Activated CD4-positive, CD25-positive, alpha-beta regulatory T cell (primary cell): Measurements from ENCODE around the gene L3MBTL4.
"Not testable (repeated sequence)": the region's sequence is repeated elsewhere in the genome, so short reads cannot be mapped to it uniquely, and the experiment has no call there.

Experiments
- DNase-seq, 4 experiments: peaks; one replicate each; lab custom pipeline; 2025; lab: John Stamatoyannopoulos, UW

The L3MBTL4 gene

DNA sequence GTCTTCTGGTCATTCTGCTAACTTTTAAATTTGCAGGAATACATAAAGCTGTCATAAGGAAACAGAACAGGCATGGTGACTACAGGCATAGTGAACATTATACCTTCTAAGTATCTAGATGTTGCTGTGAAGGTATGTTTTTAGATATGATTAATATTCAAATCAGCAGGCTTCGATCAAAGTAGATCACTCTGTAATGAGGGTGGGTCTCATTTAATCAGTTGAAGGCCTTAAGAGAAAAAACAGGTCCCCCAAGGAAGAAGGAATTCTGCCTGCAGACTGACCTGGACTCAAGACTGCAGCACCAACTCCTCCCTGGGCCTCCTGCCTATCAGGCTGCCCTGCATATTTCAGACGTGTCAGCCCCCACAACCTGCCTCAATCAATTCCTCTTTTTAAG lies 104.0 kb downstream of the L3MBTL4 start:
- no peak for DNase-seq

- no peak for DNase-seq
Observed at GRCh38 chr18:6297875-6298274, 116.8 kb downstream of the L3MBTL4 start.

GRCh38 chr18:6294148-6294784 lies 120.4 kb downstream of the L3MBTL4 start:
- no peak for DNase-seq

GRCh38 chr18:6289843-6290242 lies 124.9 kb downstream of the L3MBTL4 start:
- no peak for DNase-seq

GRCh38 chr18:6286585-6286984 lies 128.1 kb downstream of the L3MBTL4 start:
- no peak for DNase-seq

GRCh38 chr18:6284761-6285160 lies 129.9 kb downstream of the L3MBTL4 start:
- no peak for DNase-seq

GRCh38 chr18:6284300-6284699 lies 130.4 kb downstream of the L3MBTL4 start:
- DNase-seq = no peak

DNA sequence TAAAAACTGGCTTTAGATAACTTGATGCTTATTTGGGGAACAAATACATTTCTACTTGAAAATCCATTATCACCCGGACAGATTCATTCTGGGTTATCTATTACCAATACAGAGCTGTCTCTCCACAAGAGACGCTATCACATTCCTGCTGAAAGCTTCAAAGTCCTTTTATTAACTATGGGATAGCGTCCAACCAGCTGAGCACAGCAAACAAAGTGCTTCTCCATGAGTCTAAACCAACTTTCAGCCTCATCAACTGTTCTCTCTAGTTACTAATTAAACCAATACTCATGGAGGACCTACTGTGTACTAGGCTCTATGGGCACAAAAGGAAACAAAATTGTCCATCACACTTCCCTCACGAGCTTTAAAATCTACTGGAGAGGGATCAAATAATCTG lies 132.8 kb downstream of the L3MBTL4 start:
- no peak for DNase-seq

DNA sequence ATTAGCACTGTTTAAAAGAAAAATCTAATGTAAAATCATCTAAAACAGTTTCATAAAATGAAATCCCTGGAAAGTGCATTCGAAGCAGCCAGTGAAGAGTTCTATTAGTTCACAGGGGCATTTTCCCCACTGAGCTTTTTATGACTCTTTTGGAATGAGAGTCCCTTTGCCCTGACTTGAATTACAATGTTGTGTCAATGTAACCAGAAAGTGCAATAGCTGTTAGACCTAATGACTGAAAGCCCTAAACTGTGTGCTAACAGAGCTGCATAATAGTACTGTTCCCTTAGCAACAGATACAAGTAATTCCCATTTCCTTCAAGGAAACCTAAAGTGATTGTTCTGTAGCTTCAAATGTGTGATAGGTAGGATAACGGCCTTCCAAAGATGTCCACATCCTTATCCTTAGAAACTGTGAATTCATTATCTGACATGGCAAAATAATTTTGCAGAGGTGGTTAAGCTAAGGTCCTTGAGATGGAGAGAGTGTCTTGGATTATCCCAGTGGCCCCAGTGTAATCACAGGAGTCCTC lies 134.4 kb downstream of the L3MBTL4 start:
- DNase-seq = no peak

- DNase-seq = no peak
Observed at GRCh38 chr18:6279308-6279707, 135.4 kb downstream of the L3MBTL4 start.

DNA sequence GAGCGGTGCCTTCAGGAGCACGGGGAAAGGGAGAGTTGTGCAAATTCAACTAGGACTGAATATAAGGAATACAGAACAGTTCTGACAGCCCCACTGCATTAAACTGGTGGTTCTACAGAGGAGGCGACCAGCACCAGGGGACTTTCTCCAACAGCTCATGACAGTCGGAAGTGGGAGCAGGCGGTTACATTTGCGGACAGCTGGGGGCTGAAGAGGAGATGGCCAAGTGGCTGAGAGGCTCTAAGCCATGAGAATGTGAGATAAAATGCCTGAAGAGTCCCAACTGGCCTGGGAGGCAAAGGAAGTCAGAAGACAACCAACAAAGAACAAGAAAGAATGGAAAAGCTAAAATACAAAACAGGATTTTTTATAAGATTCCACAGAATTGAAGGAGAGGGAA lies 141.3 kb downstream of the L3MBTL4 start:
- DNase-seq = no peak

DNA sequence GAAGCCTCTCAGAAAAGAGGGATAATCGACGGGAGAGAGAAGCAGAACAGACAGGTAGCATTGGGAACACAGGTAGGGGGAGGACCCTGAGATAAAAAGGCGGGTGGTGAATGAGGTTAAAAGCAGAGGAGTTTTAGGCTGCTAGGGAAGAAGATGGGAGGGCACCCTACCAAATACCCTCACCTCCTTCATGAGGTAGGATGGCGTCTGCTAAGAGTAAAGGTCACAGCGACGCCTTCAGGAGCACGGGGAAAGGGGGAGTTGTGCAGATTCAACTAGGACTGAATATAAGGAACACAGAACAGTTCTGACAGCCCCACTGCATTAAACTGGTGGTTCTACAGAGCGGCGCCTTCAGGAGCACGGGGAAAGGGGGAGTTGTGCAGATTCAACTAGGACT lies 142.6 kb downstream of the L3MBTL4 start:
- not testable (repeated sequence) for DNase-seq

DNA sequence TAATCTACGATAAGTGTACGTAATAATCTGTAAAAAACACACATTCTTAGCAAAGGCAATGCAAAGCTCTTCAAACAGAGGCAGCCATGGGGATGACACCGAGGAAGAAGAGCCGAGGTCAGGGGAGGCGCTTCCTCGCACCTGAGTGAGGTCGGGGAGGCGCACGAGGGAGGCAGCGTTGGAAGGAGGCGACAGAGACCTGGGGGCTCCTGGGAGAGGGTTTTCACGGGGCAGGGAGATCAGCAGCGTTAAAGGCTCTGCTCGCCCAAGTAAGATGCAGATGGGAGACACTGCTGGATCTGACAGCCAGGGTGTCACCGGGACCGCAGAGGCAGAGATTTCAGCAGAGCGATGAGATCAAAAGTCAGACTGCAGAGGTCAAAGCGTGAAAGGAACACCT lies 143.1 kb downstream of the L3MBTL4 start:
- DNase-seq = no peak

DNA sequence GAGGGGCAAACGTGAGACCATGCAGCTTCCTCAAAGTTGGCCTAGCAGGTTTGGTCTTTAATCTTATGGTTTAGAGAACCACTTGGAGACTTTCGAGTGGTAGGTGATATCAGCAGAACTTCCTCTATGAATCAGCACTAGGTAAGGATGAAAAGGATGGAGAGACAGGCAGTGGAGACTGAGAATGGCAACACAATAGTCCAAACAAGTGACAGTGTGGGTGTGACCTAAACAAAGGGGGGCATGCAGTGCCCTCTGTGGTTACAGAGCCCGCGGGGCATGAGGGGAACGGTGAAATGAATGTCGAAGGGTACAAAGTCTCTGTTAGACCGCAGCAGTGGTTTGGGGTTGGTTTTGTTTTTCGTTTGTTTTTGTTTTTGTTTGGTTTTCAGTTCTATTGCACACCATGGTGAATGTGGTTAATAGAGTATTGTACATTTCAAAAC lies 143.9 kb downstream of the L3MBTL4 start:
- no peak for DNase-seq

- DNase-seq = no peak
Observed at GRCh38 chr18:6269660-6270332, 144.9 kb downstream of the L3MBTL4 start.

DNA sequence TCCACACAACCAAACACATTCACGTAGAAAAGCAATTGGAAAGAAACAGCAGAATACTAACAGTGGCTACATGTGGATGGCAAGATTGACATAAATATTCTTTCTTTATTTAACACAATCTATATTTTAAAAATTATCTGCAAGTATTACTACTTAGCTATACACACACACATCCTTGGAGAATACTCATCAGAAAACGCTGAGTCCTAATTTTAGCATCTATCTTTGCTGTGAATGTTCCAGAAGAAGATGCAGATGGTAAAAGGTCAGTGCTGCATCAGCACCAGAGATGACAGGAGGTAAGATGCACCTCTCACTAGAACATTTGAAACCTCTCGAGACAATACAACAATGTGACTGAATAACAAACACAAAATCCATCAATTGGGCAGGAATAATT lies 148.5 kb downstream of the L3MBTL4 start:
- no peak for DNase-seq

DNA sequence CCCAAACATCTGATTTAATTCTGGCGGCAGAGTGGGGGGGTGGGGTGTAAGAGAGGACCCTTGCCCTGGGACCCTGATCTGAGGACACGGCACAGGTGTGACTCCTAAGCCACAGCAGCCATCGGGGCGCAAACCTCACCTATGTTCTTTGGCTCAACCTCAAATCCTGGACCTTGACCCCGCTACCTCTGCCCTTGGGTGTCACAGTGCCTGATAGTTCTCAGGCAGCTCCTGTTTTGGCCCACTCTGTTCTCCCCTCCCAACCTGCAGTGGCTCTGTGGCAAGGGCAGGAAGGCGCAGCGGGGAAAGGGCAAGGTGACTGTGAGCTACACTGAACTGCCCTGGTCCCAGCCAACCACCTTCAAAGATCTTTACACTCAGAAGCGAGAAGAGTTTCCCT lies 152.8 kb downstream of the L3MBTL4 start:
- DNase-seq = no peak

DNA sequence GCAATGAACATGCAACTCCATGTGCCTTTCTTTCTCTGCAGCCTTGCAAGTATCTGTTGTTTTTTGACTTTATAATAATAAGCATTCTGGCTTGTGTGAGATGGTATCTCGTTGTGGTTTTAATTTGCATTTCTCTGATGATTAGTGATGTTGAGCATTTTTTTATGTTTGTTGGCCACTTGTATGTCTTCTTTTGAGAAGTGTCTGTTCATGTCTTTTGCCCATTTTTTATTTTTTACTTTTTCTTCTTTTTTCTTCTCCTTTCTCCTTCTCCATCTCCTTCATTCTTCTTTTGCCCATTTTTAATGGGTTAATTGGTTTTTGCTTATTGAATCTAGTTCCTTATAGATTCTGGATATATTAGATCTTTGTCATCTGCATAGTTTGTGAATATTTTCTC lies 155.4 kb downstream of the L3MBTL4 start:
- DNase-seq = not testable (repeated sequence)

- no peak for DNase-seq
Observed at GRCh38 chr18:6257950-6258349, 156.8 kb downstream of the L3MBTL4 start.

DNA sequence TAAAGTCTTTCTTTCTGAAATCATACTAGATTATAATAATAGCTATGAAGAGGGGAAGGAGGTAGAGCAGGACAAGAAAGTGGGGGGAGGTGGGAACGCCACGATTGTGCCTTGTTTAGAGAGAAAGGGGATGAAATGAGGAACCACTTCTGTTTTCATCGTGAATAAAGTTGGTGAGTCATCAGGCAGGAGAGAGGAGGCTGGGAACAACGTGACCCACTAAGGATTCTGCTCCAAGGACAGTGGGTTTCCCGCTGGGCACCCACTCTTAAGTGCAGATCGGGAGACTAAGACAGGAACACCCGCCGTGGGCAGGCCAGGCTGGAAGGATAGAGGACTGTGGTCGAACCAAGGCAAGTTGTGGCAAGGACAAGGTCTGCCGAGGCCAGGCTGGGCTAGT lies 158.2 kb downstream of the L3MBTL4 start:
- no peak for DNase-seq

GRCh38 chr18:6255886-6256285 lies 158.8 kb downstream of the L3MBTL4 start:
- no peak for DNase-seq

GRCh38 chr18:6255116-6255705 lies 159.5 kb downstream of the L3MBTL4 start:
- DNase-seq = no peak

DNA sequence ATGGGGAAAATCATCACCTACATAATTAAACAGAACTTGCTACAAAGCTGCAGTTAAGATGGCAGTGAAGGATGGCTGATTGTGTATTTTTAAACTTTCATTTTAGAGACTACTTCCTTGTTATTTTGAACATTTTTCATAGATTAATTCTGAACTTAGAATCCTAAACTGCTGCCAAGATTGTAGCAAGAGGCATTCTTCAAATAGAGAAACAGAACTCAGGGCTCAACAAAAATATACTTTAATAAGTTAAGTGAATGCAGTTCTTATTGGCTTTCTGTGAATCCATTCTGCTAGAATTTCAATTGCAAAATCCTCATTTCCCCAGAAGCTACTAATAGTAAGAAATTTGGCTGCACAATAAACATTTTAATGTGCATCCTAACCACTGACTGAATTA lies 160.3 kb downstream of the L3MBTL4 start:
- DNase-seq = no peak
